ENCODE measurements around the gene SRD5A3. TPM values are rescaled to one million over a fixed set of nuclear protein-coding genes. Genes with fewer than 3 reads are reported as not detected.
A peak's percentile ranks its signal among the peaks of the same experiment; 100 is the strongest.

The SRD5A3 gene
- total and polyA plus RNA-seq, 9 of the 15 experiments (the other 6 are each of a cell fraction or from before 2014, with no cell fraction given), result 2.5 to 37.0 (median 13.3) TPM

DNA sequence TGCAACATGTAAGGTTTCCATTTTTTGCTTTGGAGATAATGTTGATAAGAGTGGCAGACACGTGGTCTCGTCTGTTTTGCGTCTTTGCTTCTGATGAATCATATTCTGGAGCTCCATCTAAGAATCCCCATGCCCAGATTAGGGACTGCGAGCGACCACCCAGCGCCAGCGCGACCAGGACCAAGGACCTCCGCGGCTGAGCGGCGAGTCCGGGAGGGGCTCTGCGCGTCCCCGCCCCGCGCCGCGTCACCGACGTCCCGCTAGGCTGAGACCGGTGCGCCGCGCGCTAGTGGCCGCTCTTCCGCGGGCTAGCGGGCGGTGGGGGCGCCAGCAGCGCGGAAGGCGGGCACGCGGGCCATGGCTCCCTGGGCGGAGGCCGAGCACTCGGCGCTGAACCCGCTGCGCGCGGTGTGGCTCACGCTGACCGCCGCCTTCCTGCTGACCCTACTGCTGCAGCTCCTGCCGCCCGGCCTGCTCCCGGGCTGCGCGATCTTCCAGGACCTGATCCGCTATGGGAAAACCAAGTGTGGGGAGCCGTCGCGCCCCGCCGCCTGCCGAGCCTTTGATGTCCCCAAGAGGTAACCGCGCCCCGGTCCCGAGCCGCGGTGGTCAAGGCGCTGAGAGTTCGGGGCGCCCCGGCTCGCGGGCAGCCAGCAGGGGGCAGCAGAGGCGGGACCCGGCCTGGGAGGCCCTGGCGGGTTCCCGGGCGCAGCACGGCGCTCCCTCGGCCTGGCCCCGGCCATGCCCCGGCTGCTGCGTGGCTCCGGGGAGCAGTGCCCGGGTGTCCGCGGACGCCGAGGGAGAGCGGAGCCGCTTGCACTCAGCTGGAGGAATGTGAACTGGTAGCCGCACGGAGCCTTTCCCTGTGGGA is at the start of gene SRD5A3 (continued):
- peak; percentile 91 to 96 for TF ChIP-seq E2F6 (IDR thresholded peaks at IDR 0.05; ENCODE audit: borderline replicate concordance in 1 of 2, extremely low read depth in 1 of 2, insufficient read depth in 1 of 2, insufficient read length in 1 of 2, low read depth in 1 of 2, low read length in 1 of 2, poor library complexity in 1 of 2, severe bottlenecking in 1 of 2)
- TF ChIP-seq MXI1 (IDR thresholded peaks at IDR 0.05; ENCODE audit: low read depth, low read length), result 0 out of 2 replicates have a peak, but pooled peaks have one; percentile 29
- TF ChIP-seq, protein P1, sequence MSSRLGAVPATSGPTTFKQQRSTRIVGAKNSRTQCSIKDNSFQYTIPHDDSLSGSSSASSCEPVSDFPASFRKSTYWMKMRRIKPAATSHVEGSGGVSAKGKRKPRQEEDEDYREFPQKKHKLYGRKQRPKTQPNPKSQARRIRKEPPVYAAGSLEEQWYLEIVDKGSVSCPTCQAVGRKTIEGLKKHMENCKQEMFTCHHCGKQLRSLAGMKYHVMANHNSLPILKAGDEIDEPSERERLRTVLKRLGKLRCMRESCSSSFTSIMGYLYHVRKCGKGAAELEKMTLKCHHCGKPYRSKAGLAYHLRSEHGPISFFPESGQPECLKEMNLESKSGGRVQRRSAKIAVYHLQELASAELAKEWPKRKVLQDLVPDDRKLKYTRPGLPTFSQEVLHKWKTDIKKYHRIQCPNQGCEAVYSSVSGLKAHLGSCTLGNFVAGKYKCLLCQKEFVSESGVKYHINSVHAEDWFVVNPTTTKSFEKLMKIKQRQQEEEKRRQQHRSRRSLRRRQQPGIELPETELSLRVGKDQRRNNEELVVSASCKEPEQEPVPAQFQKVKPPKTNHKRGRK (tag; IDR thresholded peaks at IDR 0.05), result no peak
- peak; percentile 76 for TF ChIP-seq SUPT5H (IDR thresholded peaks at IDR 0.05)
- TF ChIP-seq, protein P2, sequence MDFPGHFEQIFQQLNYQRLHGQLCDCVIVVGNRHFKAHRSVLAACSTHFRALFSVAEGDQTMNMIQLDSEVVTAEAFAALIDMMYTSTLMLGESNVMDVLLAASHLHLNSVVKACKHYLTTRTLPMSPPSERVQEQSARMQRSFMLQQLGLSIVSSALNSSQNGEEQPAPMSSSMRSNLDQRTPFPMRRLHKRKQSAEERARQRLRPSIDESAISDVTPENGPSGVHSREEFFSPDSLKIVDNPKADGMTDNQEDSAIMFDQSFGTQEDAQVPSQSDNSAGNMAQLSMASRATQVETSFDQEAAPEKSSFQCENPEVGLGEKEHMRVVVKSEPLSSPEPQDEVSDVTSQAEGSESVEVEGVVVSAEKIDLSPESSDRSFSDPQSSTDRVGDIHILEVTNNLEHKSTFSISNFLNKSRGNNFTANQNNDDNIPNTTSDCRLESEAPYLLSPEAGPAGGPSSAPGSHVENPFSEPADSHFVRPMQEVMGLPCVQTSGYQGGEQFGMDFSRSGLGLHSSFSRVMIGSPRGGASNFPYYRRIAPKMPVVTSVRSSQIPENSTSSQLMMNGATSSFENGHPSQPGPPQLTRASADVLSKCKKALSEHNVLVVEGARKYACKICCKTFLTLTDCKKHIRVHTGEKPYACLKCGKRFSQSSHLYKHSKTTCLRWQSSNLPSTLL (IDR thresholded peaks at IDR 0.05), result no peak
- TF ChIP-seq FIP1L1 (IDR thresholded peaks at IDR 0.05; ENCODE audit: low read depth, low read length, poor library complexity, severe bottlenecking), result peak; percentile 94
- TF ChIP-seq, protein P3, sequence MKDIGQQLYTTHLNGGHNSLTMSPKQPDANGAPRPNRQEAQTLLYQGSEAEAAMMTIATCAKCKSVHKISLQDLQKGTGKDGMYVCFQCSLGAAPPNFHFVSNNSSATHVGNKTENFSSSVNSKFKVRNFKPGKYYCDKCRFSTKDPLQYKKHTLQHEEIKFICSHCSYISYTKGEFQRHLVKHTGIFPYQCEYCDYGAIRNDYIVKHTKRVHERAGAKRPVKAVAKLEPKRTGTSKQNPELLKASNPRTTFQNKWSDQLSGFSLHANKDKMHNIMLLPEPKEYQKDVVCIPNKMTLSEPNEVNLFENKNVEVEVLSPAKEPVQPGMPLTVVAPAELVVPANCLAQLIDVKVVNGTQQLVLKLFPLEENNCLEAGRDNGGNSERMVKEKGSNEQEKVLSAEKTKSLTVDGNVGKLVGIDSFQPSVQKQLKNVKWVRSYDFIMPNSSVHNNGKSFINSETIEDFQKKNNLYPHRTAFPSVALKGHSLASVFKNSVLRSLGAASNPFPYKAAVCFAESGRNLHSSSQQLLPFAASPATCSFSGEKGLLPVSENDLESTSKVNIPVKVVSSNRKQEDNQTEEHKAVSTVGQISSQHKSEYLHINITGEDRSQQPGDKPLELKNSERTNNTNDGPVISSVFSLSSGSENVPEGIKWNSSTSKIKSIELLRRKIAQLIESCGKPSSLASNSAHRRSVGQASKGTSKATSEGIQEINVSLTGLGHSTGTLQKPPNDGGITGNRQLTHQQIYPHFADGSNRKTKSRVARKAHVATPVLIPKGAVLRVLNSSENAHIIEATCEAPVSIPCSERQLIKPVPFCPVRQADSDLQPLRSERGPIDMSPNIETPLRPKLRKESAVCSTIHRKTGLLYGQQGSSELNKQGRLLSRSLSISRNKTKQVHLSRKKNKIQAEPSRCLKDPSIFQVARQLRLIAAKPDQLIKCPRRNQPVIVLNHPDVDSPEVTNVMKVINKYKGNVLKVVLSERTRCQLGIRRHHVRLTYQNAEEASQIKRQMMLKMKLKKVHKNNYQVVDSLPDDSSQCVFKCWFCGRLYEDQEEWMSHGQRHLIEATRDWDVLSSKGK (CRISPR knock-in tag; IDR thresholded peaks at IDR 0.05), result no peak
- no peak for TF ChIP-seq EZH2 (IDR thresholded peaks at IDR 0.05; ENCODE audit: borderline replicate concordance, low read depth, low read length)
- no peak for TF ChIP-seq STAT5A (IDR thresholded peaks at IDR 0.05; ENCODE audit: borderline replicate concordance, low read length)
- peak; percentile 85; the same call in 1 of the 2 replicates for TF ChIP-seq PREB (CRISPR knock-in tag; IDR thresholded peaks at IDR 0.05)
- TF ChIP-seq U2AF2 (optimal IDR thresholded peaks at IDR 0.05; ENCODE audit: low read depth, low read length), result no peak
- TF ChIP-seq, protein P4, sequence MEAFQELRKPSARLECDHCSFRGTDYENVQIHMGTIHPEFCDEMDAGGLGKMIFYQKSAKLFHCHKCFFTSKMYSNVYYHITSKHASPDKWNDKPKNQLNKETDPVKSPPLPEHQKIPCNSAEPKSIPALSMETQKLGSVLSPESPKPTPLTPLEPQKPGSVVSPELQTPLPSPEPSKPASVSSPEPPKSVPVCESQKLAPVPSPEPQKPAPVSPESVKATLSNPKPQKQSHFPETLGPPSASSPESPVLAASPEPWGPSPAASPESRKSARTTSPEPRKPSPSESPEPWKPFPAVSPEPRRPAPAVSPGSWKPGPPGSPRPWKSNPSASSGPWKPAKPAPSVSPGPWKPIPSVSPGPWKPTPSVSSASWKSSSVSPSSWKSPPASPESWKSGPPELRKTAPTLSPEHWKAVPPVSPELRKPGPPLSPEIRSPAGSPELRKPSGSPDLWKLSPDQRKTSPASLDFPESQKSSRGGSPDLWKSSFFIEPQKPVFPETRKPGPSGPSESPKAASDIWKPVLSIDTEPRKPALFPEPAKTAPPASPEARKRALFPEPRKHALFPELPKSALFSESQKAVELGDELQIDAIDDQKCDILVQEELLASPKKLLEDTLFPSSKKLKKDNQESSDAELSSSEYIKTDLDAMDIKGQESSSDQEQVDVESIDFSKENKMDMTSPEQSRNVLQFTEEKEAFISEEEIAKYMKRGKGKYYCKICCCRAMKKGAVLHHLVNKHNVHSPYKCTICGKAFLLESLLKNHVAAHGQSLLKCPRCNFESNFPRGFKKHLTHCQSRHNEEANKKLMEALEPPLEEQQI (IDR thresholded peaks at IDR 0.05), result no peak
- 0 out of 2 replicates have a peak, but pooled peaks have one; percentile 8 for TF ChIP-seq PHF21A (IDR thresholded peaks at IDR 0.05; ENCODE audit: borderline replicate concordance, low read depth)
